H1 (cell line): ENCODE data around the gene ZNF609. TPM values are rescaled to one million over a fixed set of nuclear protein-coding genes. Genes with fewer than 3 reads are reported as not detected.
A peak's percentile ranks its signal among the peaks of the same experiment; 100 is the strongest.

Experiments
- CTCF ChIA-PET: fragments of 300-600 bp; sonication (Branson Sonifier 250); formaldehyde crosslinking; loops from one replicate; lab custom pipeline; 2021; ENCODE audit not compliant: partially characterized antibody; lab: Charles Lee
- POLR2A ChIA-PET: fragments of 300-600 bp; sonication (Branson Sonifier 250); formaldehyde crosslinking; loops from one replicate; lab custom pipeline; 2021; ENCODE audit warnings: inconsistent platforms; ENCODE audit not compliant: partially characterized antibody; lab: Charles Lee
- DNase-seq, 2 experiments: peaks; one replicate each; pipeline versions ENCODE4 v3.0.0 to v3.0.0-alpha.2; 2010 to 2022; ENCODE audit warnings: low spot score in 2 of 2, low read depth in 1 of 2, mixed read lengths in 1 of 2
- FAIRE-seq: peaks from 2 replicates; lab custom pipeline; 2011; peaks lifted over from hg19 to GRCh38; lab: Jason Lieb, UNC
- H2AFZ ChIP-seq: 2 replicates; pipeline ENCODE4 v1.8.1; 2012; ENCODE audit warnings: low read length, inconsistent platforms
- H2AK5ac ChIP-seq: 2 replicates; pipeline ENCODE4 v1.6.1; 2013; ENCODE audit warnings: low read depth, low read length
- H2BK120ac ChIP-seq: replicated peaks from 2 replicates; pipeline ENCODE3; 2013; ENCODE audit warnings: low read depth, low read length, inconsistent platforms
- H2BK12ac ChIP-seq: 2 replicates; pipeline ENCODE4 v1.6.1; 2013; ENCODE audit warnings: low read depth, low read length
- H2BK15ac ChIP-seq: 2 replicates; pipeline ENCODE4 v1.6.1; 2013; ENCODE audit warnings: low read length
- H2BK20ac ChIP-seq: 2 replicates; pipeline ENCODE4 v1.6.1; 2013; ENCODE audit warnings: low read length
- H2BK5ac ChIP-seq: 2 replicates; pipeline ENCODE4 v1.6.1; 2013; ENCODE audit warnings: low read depth, low read length
- H3K14ac ChIP-seq: 2 replicates; pipeline ENCODE4 v1.6.1; 2013; ENCODE audit warnings: inconsistent platforms; ENCODE audit not compliant: insufficient read length
- H3K18ac ChIP-seq: 2 replicates; pipeline ENCODE4 v1.6.1; 2013; ENCODE audit warnings: low read length; ENCODE audit errors: extremely low read depth
- H3K23ac ChIP-seq: 2 replicates; pipeline ENCODE4 v1.6.1; 2013; ENCODE audit warnings: inconsistent platforms; ENCODE audit not compliant: insufficient read length
- H3K23me2 ChIP-seq: 2 replicates; pipeline ENCODE4 v1.6.1; 2013; ENCODE audit warnings: low read depth, low read length
- H3K27ac ChIP-seq: 2 replicates; pipeline ENCODE4 v1.6.1; 2011; ENCODE audit warnings: low read depth, low read length, inconsistent platforms
- H3K27me3 ChIP-seq, 4 experiments: replicated peaks in 1 of 4; 1 replicate in 1 of 4; 2 replicates in 3 of 4; pipeline versions ENCODE4 v1.6.1 to v1.8.1; 2011 to 2013; ENCODE audit warnings: low read length in 3 of 4, mild to moderate bottlenecking in 3 of 4, inconsistent platforms in 2 of 4, mixed read lengths in 2 of 4, moderate library complexity in 1 of 4; ENCODE audit not compliant: control insufficient read depth in 3 of 4, insufficient read depth in 3 of 4; ENCODE audit errors: extremely low read depth in 1 of 4
- H3K36me3 ChIP-seq, 4 experiments: 2 replicates each; pipeline versions ENCODE4 v1.6.1 to v1.8.1; 2011 to 2013; ENCODE audit warnings: mild to moderate bottlenecking in 4 of 4, low read length in 3 of 4, moderate library complexity in 2 of 4, control low read depth in 1 of 4, inconsistent platforms in 1 of 4; ENCODE audit not compliant: insufficient read depth in 4 of 4, control insufficient read depth in 2 of 4
- H3K4ac ChIP-seq: replicated peaks from 2 replicates; pipeline ENCODE3; 2013; ENCODE audit warnings: low read length, low read depth, mixed read lengths, inconsistent platforms; ENCODE audit not compliant: insufficient read length
- H3K4me1 ChIP-seq, 4 experiments: replicated peaks in 1 of 4; 1 replicate in 1 of 4; 2 replicates in 3 of 4; pipeline versions ENCODE4 v1.6.1 to v1.8.1; 2011 to 2013; ENCODE audit warnings: low read length in 3 of 4, inconsistent platforms in 2 of 4, mixed read lengths in 1 of 4; ENCODE audit not compliant: insufficient read depth in 4 of 4, control insufficient read depth in 3 of 4
- H3K4me2 ChIP-seq, 2 experiments: 2 replicates each; pipeline versions ENCODE4 v1.6.1 to v1.8.1; 2011 to 2013; ENCODE audit warnings: low read depth in 2 of 2, low read length in 2 of 2, control low read depth in 1 of 2, inconsistent platforms in 1 of 2, mild to moderate bottlenecking in 1 of 2; ENCODE audit not compliant: insufficient read depth in 1 of 2
- H3K4me3 ChIP-seq, 4 experiments: fragments of 200-600, 300-600 bp in 1 of 4; sonication (generic), shearing (Covaris generic), sonication (Bioruptor Twin) in 1 of 4; 2 replicates each; pipeline versions ENCODE4 v1.5.1 to v1.8.1; 2011 to 2016; ENCODE audit warnings: low read length in 4 of 4, low read depth in 3 of 4, control low read depth in 2 of 4, inconsistent platforms in 2 of 4, mild to moderate bottlenecking in 2 of 4, mixed read lengths in 1 of 4, moderate library complexity in 1 of 4; ENCODE audit not compliant: insufficient read depth in 2 of 4; ENCODE audit errors: extremely low read depth in 1 of 4
- H3K56ac ChIP-seq: replicated peaks from 2 replicates; pipeline ENCODE3; 2013; ENCODE audit warnings: low read depth, mild to moderate bottlenecking, mixed read lengths, low read length, inconsistent platforms; ENCODE audit not compliant: insufficient read length
- H3K79me1 ChIP-seq: 2 replicates; pipeline ENCODE4 v1.6.1; 2013; ENCODE audit warnings: low read depth, low read length, control low read depth
- H3K79me2 ChIP-seq, 2 experiments: 2 replicates each; pipeline versions ENCODE4 v1.6.1 to v1.8.1; 2012 to 2013; ENCODE audit warnings: low read length in 2 of 2, mild to moderate bottlenecking in 2 of 2, inconsistent platforms in 1 of 2; ENCODE audit not compliant: insufficient read depth in 2 of 2, control insufficient read depth in 1 of 2
- H3K9ac ChIP-seq, 4 experiments: replicated peaks in 1 of 4; 1 replicate in 1 of 4; 2 replicates in 3 of 4; pipeline versions ENCODE4 v1.6.1 to v1.8.1; 2011 to 2013; ENCODE audit warnings: low read depth in 3 of 4, low read length in 3 of 4, control low read depth in 2 of 4, mild to moderate bottlenecking in 2 of 4, moderate library complexity in 2 of 4, inconsistent platforms in 1 of 4; ENCODE audit errors: extremely low read depth in 1 of 4
- H3K9me3 ChIP-seq, 2 experiments: 2 replicates each; pipeline versions ENCODE4 v1.6.1 to v1.8.1; 2012 to 2013; ENCODE audit warnings: mild to moderate bottlenecking in 2 of 2, moderate library complexity in 2 of 2, control low read depth in 1 of 2, inconsistent platforms in 1 of 2, low read depth in 1 of 2, low read length in 1 of 2, mixed read lengths in 1 of 2; ENCODE audit not compliant: insufficient read depth in 2 of 2
- H4K20me1 ChIP-seq, 2 experiments: replicated peaks in 1 of 2; 2 replicates each; pipeline versions ENCODE3 to v1.8.1; 2011 to 2013; ENCODE audit warnings: inconsistent platforms in 2 of 2, low read length in 2 of 2, mild to moderate bottlenecking in 1 of 2; ENCODE audit not compliant: insufficient read depth in 2 of 2, control insufficient read depth in 1 of 2
- H4K5ac ChIP-seq: 2 replicates; pipeline ENCODE4 v1.6.1; 2013; ENCODE audit warnings: low read length, low read depth, mixed read lengths, inconsistent platforms; ENCODE audit not compliant: insufficient read length
- H4K8ac ChIP-seq: 2 replicates; pipeline ENCODE4 v1.8.0; 2013; ENCODE audit warnings: mild to moderate bottlenecking, moderate library complexity, low read length, inconsistent platforms; ENCODE audit not compliant: insufficient read depth; ENCODE audit errors: extremely low read depth
- H4K91ac ChIP-seq: replicated peaks from 2 replicates; pipeline ENCODE3; 2013; ENCODE audit warnings: low read length, mixed read lengths, inconsistent platforms; ENCODE audit not compliant: insufficient read length
- CTCF ChIP-seq, 3 experiments: IDR thresholded peaks; 1 replicate in 2 of 3; 2 replicates in 1 of 3; pipeline versions ENCODE4 v1.5.1 to v1.6.1; 2011; ENCODE audit warnings: low read length in 3 of 3, mild to moderate bottlenecking in 3 of 3, inconsistent platforms in 2 of 3, low read depth in 1 of 3, moderate library complexity in 1 of 3; ENCODE audit not compliant: insufficient read depth in 1 of 3; ENCODE audit errors: control extremely low read depth in 1 of 3
- GABPA ChIP-seq: IDR thresholded peaks from 2 replicates; pipeline ENCODE4 v1.6.1; 2011; ENCODE audit warnings: mild to moderate bottlenecking, low read length, moderate library complexity, borderline replicate concordance; ENCODE audit not compliant: insufficient read depth
- HDAC6 ChIP-seq: IDR thresholded peaks from one replicate; pipeline ENCODE4 v1.7.1; 2012; ENCODE audit warnings: low read depth, mild to moderate bottlenecking, inconsistent platforms, low read length, moderate library complexity
- KDM1A ChIP-seq: fragments of 200-600, 300-600 bp; sonication (generic); IDR thresholded peaks from 2 replicates; pipeline ENCODE4 v1.7.1; 2016; ENCODE audit warnings: mild to moderate bottlenecking, low read length, borderline replicate concordance
- POLR2AphosphoS5 ChIP-seq: IDR thresholded peaks from 2 replicates; pipeline ENCODE4 v1.6.1; 2011; ENCODE audit warnings: low read depth, low read length
- POU5F1 ChIP-seq: IDR thresholded peaks from 2 replicates; pipeline ENCODE4 v1.6.1; 2011; ENCODE audit warnings: low read depth, mild to moderate bottlenecking, low read length, moderate library complexity
- RXRA ChIP-seq: IDR thresholded peaks from 2 replicates; pipeline ENCODE4 v1.6.1; 2011; ENCODE audit warnings: low read depth, mild to moderate bottlenecking, low read length, moderate library complexity; ENCODE audit not compliant: insufficient read depth
- SIRT6 ChIP-seq: IDR thresholded peaks from one replicate; pipeline ENCODE4 v1.7.1; 2012; ENCODE audit warnings: low read length, inconsistent platforms
- SP4 ChIP-seq: IDR thresholded peaks from 2 replicates; pipeline ENCODE4 v1.6.1; 2012; ENCODE audit warnings: low read length, inconsistent platforms
- WGBS, 2 experiments: shearing (Covaris generic) in 1 of 2; methylation state at CpG; one replicate each; pipeline versions ENCODE4 v1.1.6 to v1.1.7; 2013 to 2015; ENCODE audit warnings: low lambda C conversion rate in 2 of 2, mixed read lengths in 2 of 2, inconsistent platforms in 1 of 2, low coverage in 1 of 2, missing lambda C conversion rate in 1 of 2; ENCODE audit not compliant: insufficient replicate concordance in 2 of 2, insufficient coverage in 1 of 2, insufficient read length in 1 of 2; ENCODE audit errors: extremely low coverage in 1 of 2, missing lambda C conversion rate in 1 of 2; 5-methylcytosine and 5-hydroxymethylcytosine counted together
- polyA plus RNA-seq, 7 experiments: library from polyadenylated mRNA; depleted of rRNA in 3 of 7; stranded (reverse) in 5 of 7; unstranded in 2 of 7; fragments of >200 nt in 5 of 7; fragments of 200-250 nt in 2 of 7; gene quantifications; 1 replicate in 5 of 7; 2 replicates in 1 of 7; 4 replicates in 1 of 7; pipeline versions ENCODE4 v1.2.1 to v1.2.3, GENCODE V29; 2011 to 2013; ENCODE audit warnings: missing spikeins in 2 of 7, mixed read lengths in 2 of 7
- total RNA-seq: library from RNA; stranded (reverse); fragmentation: NEBNext Ultra II Directional; extraction: Animal tissue kit (Norgen Biotek cat#: 25700); gene quantifications from 2 replicates; pipeline ENCODE4 v1.2.1, GENCODE V29; 2021

Gene ZNF609
- total and polyA plus RNA-seq, 2 of the 8 experiments (the other 6 are each of a cell fraction or from before 2014, with no cell fraction given): 15.5 to 47.8 TPM

- FAIRE-seq (no peak), DNase-seq (no peak)
- no peaks in the 10 kb centered on the region for H3K27me3 ChIP-seq
- H3K79me2 ChIP-seq: peaks cover 35 to 83% of the 10 kb centered on the region in 2 experiments
- no peak for TF ChIP-seq KDM1A
- TF ChIP-seq SP4: no peak
- no peak for TF ChIP-seq POU5F1
- TF ChIP-seq GABPA: no peak
- TF ChIP-seq CTCF (IDR thresholded peaks at IDR 0.05; ENCODE audit: control extremely low read depth in 1 of 3, insufficient read depth in 1 of 3, low read depth in 1 of 3, low read length in 3 of 3): no peak
- no peak for TF ChIP-seq HDAC6
- no peak for TF ChIP-seq RXRA
- no peak for TF ChIP-seq SIRT6
- TF ChIP-seq POLR2AphosphoS5: no peak; the same call in 1 of the 2 replicates
- peaks cover 7% of the 10 kb centered on the region; the same call in 1 of the 2 replicates for H3K79me1 ChIP-seq
- H2BK20ac ChIP-seq: no peak overlapping the region
- H3K23me2 ChIP-seq: peaks cover 6% of the 10 kb centered on the region
- no peak overlapping the region for H3K14ac ChIP-seq
- H2BK15ac ChIP-seq: no peak overlapping the region
- H3K4me2 ChIP-seq: 0 out of 4 replicates have a peak overlapping the region, but pooled peaks of 1 of the 2 experiments have one; percentile 13
- H3K4ac ChIP-seq: no peak overlapping the region
- H4K20me1 ChIP-seq: peaks cover 13 to 21% of the 10 kb centered on the region in 2 experiments
- peaks cover 2 to 14% (median 12%) of the 10 kb centered on the region in 4 experiments for H3K4me1 ChIP-seq
- no peak overlapping the region for H3K23ac ChIP-seq
- no peak overlapping the region for H2AFZ ChIP-seq
- H3K4me3 ChIP-seq: no peak overlapping the region
- CTCF ChIA-PET: interaction anchor here (0.7 to 1.2 kb wide), 4 partner anchors 15 to 263 kb away, joined by 3 read pairs; no protein-coding TSS in a partner anchor
- no peak overlapping the region for H4K5ac ChIP-seq
- no peaks in the 10 kb centered on the region for H3K9me3 ChIP-seq
- no peak overlapping the region for H3K18ac ChIP-seq
- H4K91ac ChIP-seq: no peak overlapping the region
- H2BK5ac ChIP-seq: no peak overlapping the region
- POLR2A ChIA-PET: interaction anchor here (1.1 to 7.1 kb wide), 4 partner anchors 13 to 37 kb away, joined by 3 to 43 read pairs (median 4); no protein-coding TSS in a partner anchor
- H3K56ac ChIP-seq: no peak overlapping the region
- no peak overlapping the region for H2BK12ac ChIP-seq
- H2AK5ac ChIP-seq: no peak overlapping the region
- H4K8ac ChIP-seq: no peak overlapping the region
- 78% methylated on average over 3 of the region's 3 CpGs; no CpG with 5 or more reads in 1 of the 2 experiments for WGBS, 2 experiments
- H3K36me3 ChIP-seq: no peaks in the 10 kb centered on the region
- no peak overlapping the region for H3K9ac ChIP-seq
- H3K27ac ChIP-seq: no peak overlapping the region
- no peak overlapping the region for H2BK120ac ChIP-seq
Measured at GRCh38 chr15:64464276-64465005, 4.1 kb downstream of the ZNF609 start.
